SK-N-SH (cell line): Measurements from ENCODE around the gene DDIT4. TPM values are rescaled to one million over a fixed set of nuclear protein-coding genes. Genes with fewer than 3 reads are reported as not detected.
A peak's percentile ranks its signal among the peaks of the same experiment; 100 is the strongest.

Source experiments
- CTCF ChIA-PET: fragments of 300-600, 350-600 bp; formaldehyde crosslinking; extraction: SDS; loops from one replicate; lab custom pipeline; 2021; lab: Yijun Ruan, JAX
- POLR2A ChIA-PET: fragments of 350-600 bp; sonication (Branson Sonifier 250); formaldehyde crosslinking; extraction: SDS; loops from one replicate; lab custom pipeline; 2020; ENCODE audit warnings: antibody characterized with exemption, inconsistent platforms; lab: Yijun Ruan, JAX
- DNase-seq: peaks from one replicate; pipeline ENCODE4 v3.0.0; 2012
- H2AFZ ChIP-seq: fragments of 200-600 bp; sonication (generic); 2 replicates; pipeline ENCODE4 v1.8.1; 2016; ENCODE audit warnings: antibody characterized with exemption, mild to moderate bottlenecking, low read depth
- H3F3A ChIP-seq: fragments of 200-600 bp; sonication (generic); replicated peaks from 2 replicates; pipeline ENCODE3; 2016; ENCODE audit warnings: antibody characterized with exemption, mild to moderate bottlenecking; ENCODE audit not compliant: insufficient read depth
- H3K27ac ChIP-seq, 2 experiments: fragments of 200-500 bp in 1 of 2; fragments of 200-600 bp in 1 of 2; sonication (Bioruptor generic) in 1 of 2; sonication (generic), shearing (Covaris generic) in 1 of 2; 2 replicates each; pipeline versions ENCODE4 v1.5.1 to v1.6.1; 2014 to 2016; ENCODE audit warnings: low read depth in 2 of 2, inconsistent platforms in 1 of 2, low read length in 1 of 2, mild to moderate bottlenecking in 1 of 2, mixed read lengths in 1 of 2
- H3K27me3 ChIP-seq: fragments of 200-600 bp; sonication (generic), shearing (Covaris generic); 2 replicates; pipeline ENCODE4 v1.6.1; 2016; ENCODE audit warnings: mixed run types; ENCODE audit not compliant: insufficient read depth
- H3K36me3 ChIP-seq, 2 experiments: fragments of 200-500 bp in 1 of 2; fragments of 200-600 bp in 1 of 2; sonication (Bioruptor generic) in 1 of 2; sonication (generic) in 1 of 2; replicated peaks in 1 of 2; 2 replicates each; pipeline versions ENCODE3 to v1.5.1; 2014 to 2016; ENCODE audit warnings: low read length in 1 of 2, mild to moderate bottlenecking in 1 of 2; ENCODE audit not compliant: insufficient read depth in 2 of 2, control insufficient read depth in 1 of 2
- H3K4me1 ChIP-seq, 2 experiments: fragments of 200-500 bp in 1 of 2; fragments of 200-600 bp in 1 of 2; sonication (Bioruptor generic) in 1 of 2; sonication (generic), shearing (Covaris generic) in 1 of 2; 2 replicates each; pipeline versions ENCODE4 v1.5.1 to v1.6.1; 2014 to 2016; ENCODE audit warnings: low read depth in 1 of 2, low read length in 1 of 2, mixed run types in 1 of 2; ENCODE audit not compliant: insufficient read depth in 2 of 2, control insufficient read depth in 1 of 2
- H3K4me2 ChIP-seq: fragments of 200-600 bp; sonication (generic), shearing (Covaris generic); 2 replicates; pipeline ENCODE4 v1.6.1; 2017; ENCODE audit warnings: mixed run types
- H3K4me3 ChIP-seq, 2 experiments: fragments of 200-500 bp in 1 of 2; fragments of 200-600 bp in 1 of 2; sonication (Bioruptor generic) in 1 of 2; sonication (generic), shearing (Covaris generic) in 1 of 2; 2 replicates each; pipeline versions ENCODE4 v1.5.1 to v1.8.1; 2014 to 2016; ENCODE audit warnings: low read depth in 2 of 2, inconsistent platforms in 1 of 2, low read length in 1 of 2, mild to moderate bottlenecking in 1 of 2, mixed read lengths in 1 of 2, moderate library complexity in 1 of 2
- H3K79me2 ChIP-seq: fragments of 200-600 bp; sonication (generic); 2 replicates; pipeline ENCODE4 v1.8.1; 2017; ENCODE audit warnings: mild to moderate bottlenecking; ENCODE audit not compliant: insufficient read depth
- H3K9ac ChIP-seq: fragments of 200-600 bp; sonication (generic); 2 replicates; pipeline ENCODE4 v1.6.1; 2017; ENCODE audit warnings: mixed run types
- H3K9me2 ChIP-seq: fragments of 200-600 bp; sonication (generic); 2 replicates; pipeline ENCODE4 v1.6.1; 2017; ENCODE audit warnings: mixed run types
- H3K9me3 ChIP-seq: fragments of 200-600 bp; sonication (generic); 2 replicates; pipeline ENCODE4 v1.6.1; 2017; ENCODE audit warnings: mixed run types, mild to moderate bottlenecking, moderate library complexity
- H4K20me1 ChIP-seq: fragments of 200-600 bp; sonication (generic); 2 replicates; pipeline ENCODE4 v1.6.1; 2017; ENCODE audit warnings: mild to moderate bottlenecking, mixed run types; ENCODE audit not compliant: insufficient read depth
- CTCF ChIP-seq: fragments of 200-600 bp; sonication (generic); IDR thresholded peaks from 2 replicates; pipeline ENCODE4 v1.6.1; 2017; ENCODE audit warnings: antibody characterized with exemption, mild to moderate bottlenecking, moderate library complexity
- ELF1 ChIP-seq: IDR thresholded peaks from 2 replicates; pipeline ENCODE4 v1.4.0; 2012
- FOSL2 ChIP-seq: IDR thresholded peaks from 2 replicates; pipeline ENCODE4 v1.4.0; 2012; ENCODE audit warnings: low read depth, mild to moderate bottlenecking, moderate library complexity, borderline replicate concordance
- FOXJ3 ChIP-seq: sonication (generic); formaldehyde crosslinking; IDR thresholded peaks from 2 replicates; pipeline ENCODE4 v1.5.1; 2020; ENCODE audit warnings: mild to moderate bottlenecking, missing genetic modification reagents
- RCOR1 ChIP-seq: fragments of 150-350 bp; IDR thresholded peaks from 2 replicates; pipeline ENCODE4 v1.6.1; 2017; ENCODE audit warnings: antibody characterized with exemption, low read length
- SIN3A ChIP-seq: IDR thresholded peaks from 2 replicates; pipeline ENCODE4 v1.6.1; 2012; ENCODE audit warnings: low read depth, mild to moderate bottlenecking, low read length, moderate library complexity, borderline replicate concordance
- TCF12 ChIP-seq: IDR thresholded peaks from 2 replicates; pipeline ENCODE4 v1.4.0; 2012
- USF2 ChIP-seq: fragments of 150-350 bp; IDR thresholded peaks from 2 replicates; pipeline ENCODE4 v1.6.1; 2017; ENCODE audit warnings: antibody characterized with exemption, low read length, low read depth, borderline replicate concordance
- YY1 ChIP-seq: IDR thresholded peaks from 2 replicates; pipeline ENCODE4 v1.4.0; 2012; ENCODE audit warnings: low read depth, mild to moderate bottlenecking
- WGBS: methylation state at CpG from one replicate; pipeline ENCODE4 v1.1.6; 2017; ENCODE audit warnings: low lambda C conversion rate; 5-methylcytosine and 5-hydroxymethylcytosine counted together
- polyA plus RNA-seq, 3 experiments: library from polyadenylated mRNA; depleted of rRNA; stranded (reverse); fragments of >200 nt; gene quantifications; 2 replicates each; pipeline ENCODE4 v1.2.3, GENCODE V29; 2012

Gene DDIT4
- polyA plus RNA-seq, 1 of the 3 experiments (the other 2 are of a cell fraction) = 24.9 TPM

- POLR2A ChIA-PET = interaction anchor here (0.5 to 3.8 kb wide), 4 partner anchors 10 to 72 kb away, joined by 3 to 21 read pairs (median 4); partner anchors contain the start of gene DDIT4
- no peak overlapping the region for H3K9ac ChIP-seq
- CTCF ChIA-PET = interaction anchor here (1.3 to 8.2 kb wide), 2 partner anchors 11 to 65 kb away, joined by 4 to 70 read pairs; partner anchors contain the start of gene DDIT4
Observed at GRCh38 chr10:72263613-72264241, 10.0 kb upstream of the DDIT4 start.

GRCh38 chr10:72264536-72264935 lies 9.2 kb upstream of the DDIT4 start:
- no peaks in the 10 kb centered on the region for H3F3A ChIP-seq
- H4K20me1 ChIP-seq = no peaks in the 10 kb centered on the region
- H2AFZ ChIP-seq = no peak overlapping the region
- no peak overlapping the region for H3K4me2 ChIP-seq
- POLR2A ChIA-PET = interaction anchor here (0.6 to 3.8 kb wide), 3 partner anchors 9 to 56 kb away, joined by 3 to 21 read pairs (median 5); partner anchors contain the start of gene DDIT4
- CTCF ChIA-PET = interaction anchor here (0.6 to 8.2 kb wide), 4 partner anchors 10 to 64 kb away, joined by 3 to 70 read pairs (median 4); partner anchors contain the start of gene DDIT4
- no peaks in the 10 kb centered on the region for H3K9me2 ChIP-seq
- H3K4me1 ChIP-seq = peaks cover 15 to 27% of the 10 kb centered on the region in 2 experiments
- 85% methylated on average over 1 of the region's 1 CpG for WGBS
- no peaks in the 10 kb centered on the region for H3K27me3 ChIP-seq
- no peaks in the 10 kb centered on the region for H3K79me2 ChIP-seq
- H3K9me3 ChIP-seq = no peaks in the 10 kb centered on the region
- no peak overlapping the region for H3K27ac ChIP-seq
- H3K36me3 ChIP-seq = no peaks in the 10 kb centered on the region
- no peak overlapping the region for H3K4me3 ChIP-seq
- TF ChIP-seq YY1 (no peak), RCOR1 (no peak), FOSL2 (no peak)
- DNase-seq = no peak
- H3K9ac ChIP-seq = no peak overlapping the region

More at GRCh38 chr10:72263613-72264241, 10.0 kb upstream of the DDIT4 start:
- Histone ChIP-seq H3K4me2 (no peak overlapping the region), H3K27ac (peak overlapping the region in 1 of 2 experiments; percentile 31; a peak in 1 of 4 replicates), H2AFZ (no peak overlapping the region), H3K9me3 (no peaks in the 10 kb centered on the region), H3K4me1 (peaks cover 20 to 28% of the 10 kb centered on the region in 2 experiments), H3F3A (no peaks in the 10 kb centered on the region), H4K20me1 (no peaks in the 10 kb centered on the region), H3K9me2 (no peaks in the 10 kb centered on the region), H3K79me2 (no peaks in the 10 kb centered on the region), H3K4me3 (no peak overlapping the region), H3K36me3 (no peaks in the 10 kb centered on the region), H3K27me3 (no peaks in the 10 kb centered on the region)
- TF ChIP-seq ELF1 = no peak
- TF ChIP-seq FOSL2 = no peak
- no peak for TF ChIP-seq FOXJ3 (CRISPR knock-in tag)
- TF ChIP-seq RCOR1 = no peak
- no peak for TF ChIP-seq TCF12
- no peak for TF ChIP-seq SIN3A
- no peak for TF ChIP-seq CTCF
- TF ChIP-seq USF2 = no peak
- DNase-seq = no peak
- 97% methylated on average over 6 of the region's 6 CpGs for WGBS
